SK-N-DZ (cell line): ENCODE data around the gene ZNF274. TPM values are rescaled to one million over a fixed set of nuclear protein-coding genes. Genes with fewer than 3 reads are reported as not detected.
A peak's percentile ranks its signal among the peaks of the same experiment; 100 is the strongest.
"Not testable (repeated sequence)": the region's sequence is repeated elsewhere in the genome, so short reads cannot be mapped to it uniquely, and the experiment has no call there.

Experiments used
- DNase-seq: peaks from one replicate; pipeline ENCODE4 v3.0.0-alpha.2; 2015; ENCODE audit warnings: low spot score
- polyA plus RNA-seq, 2 experiments: library from polyadenylated mRNA; depleted of rRNA; stranded (reverse); fragments of >200 nt; gene quantifications; 2 replicates each; pipeline ENCODE4 v1.2.3, GENCODE V29; 2014

Gene ZNF274
- polyA plus RNA-seq (2014; cell fraction: cytosol; rRNA removed), result 17.6 and 20.7 TPM in 2 replicates
- 24.4 and 53.5 TPM in 2 replicates for polyA plus RNA-seq (2014; cell fraction: nucleus; rRNA removed)

DNA sequence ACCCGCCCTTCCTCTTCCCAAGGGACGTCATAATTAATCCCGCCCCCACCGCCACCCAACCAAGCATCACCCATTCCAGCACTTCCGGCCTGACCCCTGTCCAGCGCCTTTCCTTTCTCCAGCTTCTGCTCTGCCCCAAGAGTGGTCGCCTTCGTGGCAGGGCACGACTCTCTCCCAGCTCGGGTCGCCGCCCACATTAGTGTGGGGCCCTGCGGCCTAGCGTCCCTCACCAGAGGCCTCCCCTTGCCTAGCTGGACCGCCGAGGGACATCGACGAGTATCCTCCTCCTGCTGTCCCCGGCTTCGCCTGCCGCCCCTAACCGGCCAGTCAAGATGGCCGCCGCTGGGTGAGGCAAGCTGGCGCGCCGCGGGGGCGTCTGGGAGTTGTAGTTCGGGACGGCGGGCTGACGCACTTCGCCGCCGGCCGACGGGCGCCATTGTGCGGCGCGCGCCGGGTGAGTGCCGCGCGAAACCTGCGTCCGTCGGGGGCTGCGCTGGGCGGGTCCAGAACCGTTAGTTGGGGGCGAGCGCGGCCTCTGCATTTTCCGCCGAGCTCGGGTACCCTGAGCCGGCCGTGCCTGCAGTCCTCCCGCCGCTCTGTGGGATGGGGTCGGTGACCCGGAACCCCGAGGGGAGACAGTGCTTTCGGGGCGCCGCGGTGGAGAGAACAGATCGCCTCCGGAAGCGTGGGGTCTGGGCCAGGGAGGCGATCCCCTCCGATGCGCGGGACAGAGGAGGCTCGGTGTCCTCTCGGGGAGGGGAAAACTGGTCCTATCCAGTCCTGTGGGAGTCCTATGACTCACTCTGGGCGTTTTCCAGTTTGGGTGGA lies at the start of gene ZNF274:
TSS of gene ZNF274 (plus strand) at position 73 of the 828 bp plus-strand sequence. CDS start 905 bp downstream, outside the sequence.
- peak; percentile 89 for DNase-seq

DNA sequence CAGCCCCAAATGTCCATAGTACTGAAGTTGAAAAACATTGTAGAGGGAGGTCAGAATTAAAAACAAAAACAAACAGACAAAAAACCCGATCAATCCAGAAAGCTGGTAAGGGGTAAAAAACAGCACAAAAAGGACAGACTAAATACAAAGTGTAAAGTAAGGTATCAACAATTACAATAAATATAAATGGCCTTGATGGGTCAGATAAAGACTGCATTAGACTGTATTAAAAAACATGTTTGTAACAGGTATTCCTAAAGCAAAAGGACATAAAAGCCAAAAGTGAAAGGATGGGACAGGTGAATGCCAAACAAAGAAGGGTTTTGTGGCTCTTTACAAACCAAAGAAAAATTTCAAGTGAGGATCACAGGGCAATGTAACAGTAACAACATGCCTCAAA lies 48.6 kb upstream of the ZNF274 start:
- no peak for DNase-seq

DNA sequence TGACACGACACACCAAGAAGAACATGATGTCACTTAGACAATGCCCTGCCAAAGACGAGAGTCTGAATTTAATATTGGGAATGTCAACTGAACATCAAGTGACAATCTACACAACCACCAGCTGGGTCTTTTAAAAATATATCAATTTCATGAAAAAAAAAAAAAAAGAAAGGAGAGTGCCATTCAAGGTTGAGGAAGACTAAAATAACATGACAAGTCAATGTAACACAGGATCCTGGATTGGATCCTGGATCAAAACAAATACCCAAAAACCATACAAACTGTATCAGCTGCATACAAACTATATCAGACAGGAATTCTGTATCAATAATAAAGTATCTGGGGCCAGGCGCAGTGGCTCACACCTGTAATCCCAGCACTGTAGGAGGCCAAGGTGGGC lies 37.0 kb upstream of the ZNF274 start:
- DNase-seq, result no peak

DNA sequence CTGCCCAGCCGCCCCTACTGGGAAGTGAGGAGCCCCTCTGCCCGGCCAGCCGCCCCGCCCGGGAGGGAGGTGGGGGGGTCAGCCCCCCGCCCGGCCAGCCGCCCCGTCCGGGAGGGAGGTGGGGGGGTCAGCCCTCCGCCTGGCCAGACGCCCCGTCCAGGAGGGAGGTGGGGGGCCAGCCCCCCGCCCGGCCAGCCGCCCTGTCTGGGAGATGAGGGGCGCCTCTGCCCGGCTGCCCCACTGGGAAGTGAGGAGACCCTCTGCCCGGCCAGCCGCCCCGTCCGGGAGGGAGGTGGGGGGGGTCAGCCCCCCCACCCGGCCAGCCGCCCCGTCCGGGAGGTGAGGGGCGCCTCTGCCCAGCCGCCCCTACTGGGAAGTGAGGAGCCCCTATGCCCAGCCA lies 35.4 kb upstream of the ZNF274 start:
- not testable (repeated sequence) for DNase-seq

DNA sequence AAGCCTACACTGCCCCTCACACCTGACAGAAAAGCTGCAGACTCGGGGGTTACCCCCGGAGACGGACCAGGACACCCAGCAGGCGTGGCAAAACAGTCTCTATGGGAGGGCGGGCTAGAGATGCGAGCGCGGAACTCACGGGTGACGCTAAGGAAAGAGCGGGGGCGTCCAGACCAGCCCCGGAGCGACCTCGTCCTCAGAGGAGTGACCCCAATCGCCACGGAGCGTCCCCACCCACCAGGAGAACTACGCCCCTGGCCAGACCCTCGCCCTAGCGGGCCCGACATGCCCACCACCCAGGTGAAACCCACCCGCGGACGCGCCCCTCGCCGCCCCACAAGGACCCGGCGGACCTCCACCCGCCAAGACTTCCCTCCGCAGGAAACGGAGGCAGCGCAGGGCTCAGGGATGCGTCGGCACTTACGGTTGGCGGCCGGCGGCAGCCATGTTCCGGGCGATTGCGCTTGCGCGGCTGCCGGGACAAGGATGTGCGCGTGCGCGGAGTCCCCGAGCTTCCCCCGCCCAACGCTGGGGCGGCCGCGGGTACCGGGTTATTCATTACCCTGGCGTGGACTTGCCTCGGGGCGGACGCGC lies 32.4 kb upstream of the ZNF274 start, which contains the start of gene ZNF329:
TSS of gene ZNF329 (minus strand) at position 462 of the 594 bp plus-strand sequence. CDS start 21,286 bp downstream, outside the sequence.
- DNase-seq, result peak; percentile 73

DNA sequence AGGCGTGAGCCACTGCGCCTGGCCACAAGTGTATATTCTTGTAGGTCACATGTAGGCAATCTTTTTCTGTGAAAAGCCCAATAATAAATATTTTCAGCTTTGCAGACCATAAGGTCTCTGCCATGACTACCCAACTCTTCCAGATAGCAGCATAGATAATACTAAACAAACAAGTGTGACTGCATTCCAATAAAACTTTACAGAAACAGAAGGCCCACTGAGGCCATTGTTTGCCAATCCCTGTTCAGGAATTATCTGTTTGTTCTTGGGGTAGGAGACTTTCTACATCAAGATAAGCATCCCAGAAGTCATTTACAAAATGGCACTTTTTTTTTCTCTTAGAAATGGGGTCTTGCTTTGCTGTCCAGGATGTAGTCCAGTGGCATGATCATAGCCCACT lies 29.5 kb upstream of the ZNF274 start:
- DNase-seq, result no peak

DNA sequence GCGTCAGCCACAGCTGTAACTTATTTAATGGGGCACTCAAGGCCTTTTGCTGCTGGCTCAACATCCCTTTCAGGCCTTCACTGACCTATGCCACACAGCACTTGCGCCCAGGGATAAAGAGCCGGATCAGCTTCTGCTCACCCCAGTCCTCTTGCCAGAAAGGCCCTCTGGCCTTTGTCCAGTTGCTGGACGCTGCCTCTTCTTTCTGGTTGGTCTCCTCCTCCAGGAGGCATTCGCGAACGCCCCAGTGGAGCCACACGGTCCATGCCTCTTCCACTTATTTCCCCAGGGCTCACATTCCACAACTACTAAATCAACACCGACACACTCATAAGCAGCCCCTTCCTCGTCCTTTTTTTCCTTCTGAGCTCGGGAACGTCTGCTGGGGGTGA lies 28.6 kb upstream of the ZNF274 start:
- DNase-seq, result no peak

DNA sequence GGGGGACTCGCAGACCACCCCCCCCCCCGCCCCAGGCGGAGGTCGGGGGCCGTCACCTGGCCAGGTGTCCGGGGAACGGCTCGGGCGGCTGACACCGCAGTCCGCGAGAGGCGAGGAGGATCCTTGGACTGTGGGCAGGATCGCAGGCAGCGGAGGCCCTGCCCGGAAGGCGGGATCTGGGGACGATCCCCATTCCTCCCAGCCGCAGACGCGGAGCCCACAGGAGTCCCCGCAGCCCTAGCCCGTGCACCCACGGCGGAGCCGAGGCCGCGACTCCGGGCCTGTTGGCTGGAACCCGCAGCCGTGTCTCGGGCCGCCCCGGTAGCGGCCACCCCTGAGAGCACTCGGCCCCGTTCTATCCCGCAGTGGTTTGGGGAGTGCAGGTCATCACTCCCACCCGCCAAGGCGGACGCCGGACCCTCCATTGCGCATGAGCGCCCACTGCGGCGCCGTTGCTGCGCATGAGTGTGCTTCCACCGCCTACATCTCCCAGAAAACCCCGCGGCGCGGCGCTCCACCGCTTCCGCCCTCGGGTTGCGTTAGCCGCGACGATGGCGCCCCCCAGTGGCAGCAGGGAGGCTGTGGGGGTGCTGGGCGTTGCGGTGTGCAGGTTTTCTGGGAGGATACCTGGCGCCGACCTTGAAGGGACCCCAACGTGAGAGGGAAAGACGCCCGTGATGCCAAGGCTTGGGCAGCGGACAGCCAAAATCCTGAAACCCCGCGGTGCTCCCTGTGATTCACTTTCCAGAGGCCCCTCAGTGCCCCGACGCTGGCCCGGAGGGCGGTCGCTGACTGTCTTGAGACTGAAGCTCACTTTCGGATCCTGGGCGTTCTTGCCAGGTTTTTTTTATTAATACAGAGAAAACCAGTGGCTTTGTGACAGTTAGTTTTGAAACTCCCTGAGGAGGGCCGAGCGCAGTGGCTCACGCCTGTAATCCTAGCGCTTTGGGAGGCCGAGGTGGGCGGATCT lies 27.9 kb upstream of the ZNF274 start:
- DNase-seq, result peak; percentile 85

DNA sequence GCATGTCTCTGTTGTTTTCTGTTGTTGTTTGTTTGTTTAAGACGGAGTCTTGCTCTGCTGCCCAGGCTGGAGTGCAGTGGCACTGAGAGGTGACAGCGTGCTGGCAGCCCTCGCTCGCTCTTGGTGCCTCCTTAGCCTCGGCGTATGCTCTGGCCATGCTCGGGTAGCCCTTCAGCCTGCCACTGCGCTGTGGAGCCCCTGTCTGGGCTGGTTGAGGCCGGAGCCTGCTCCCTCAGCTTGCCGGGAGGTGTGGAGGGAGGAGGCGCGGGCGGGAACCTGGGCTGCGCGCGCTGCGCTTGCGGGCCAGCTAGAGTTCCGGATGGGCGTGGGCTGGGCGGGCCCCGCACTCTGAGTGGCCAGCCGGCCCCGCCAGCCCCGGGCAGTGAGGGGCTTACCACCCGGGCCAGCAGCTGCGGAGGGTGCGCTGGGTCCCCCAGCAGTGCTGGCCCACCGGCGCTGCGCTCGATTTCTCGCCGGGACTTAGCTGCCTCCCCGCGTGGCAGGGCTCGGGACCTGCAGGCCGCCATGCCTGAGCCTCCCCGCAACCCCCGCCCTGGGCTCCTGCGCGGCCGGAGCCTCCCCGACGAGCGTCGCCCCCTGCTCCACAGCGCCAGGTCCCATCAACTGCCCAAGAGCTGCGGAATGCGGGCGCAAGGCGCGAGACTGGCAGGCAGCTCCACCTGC lies 25.7 kb upstream of the ZNF274 start:
- no peak for DNase-seq

DNA sequence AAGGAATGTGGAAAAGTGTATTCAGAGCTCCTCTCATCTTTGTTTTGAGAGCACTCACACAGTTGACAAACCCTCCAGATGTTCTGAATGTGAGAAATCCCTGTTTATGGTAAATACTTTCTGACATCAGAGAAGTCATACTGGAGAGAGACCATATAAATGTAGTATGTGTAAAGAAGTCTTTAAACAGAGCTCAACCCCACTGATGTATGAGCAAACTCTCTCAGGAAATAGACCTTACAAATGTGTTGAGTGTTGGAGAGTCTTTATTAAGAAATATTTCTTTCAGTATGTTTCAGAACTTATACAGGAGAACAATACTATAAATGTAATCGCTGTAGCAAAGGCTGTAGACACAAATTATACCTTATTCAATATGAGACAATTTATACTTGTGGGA lies 16.6 kb upstream of the ZNF274 start:
- DNase-seq, result no peak

DNA sequence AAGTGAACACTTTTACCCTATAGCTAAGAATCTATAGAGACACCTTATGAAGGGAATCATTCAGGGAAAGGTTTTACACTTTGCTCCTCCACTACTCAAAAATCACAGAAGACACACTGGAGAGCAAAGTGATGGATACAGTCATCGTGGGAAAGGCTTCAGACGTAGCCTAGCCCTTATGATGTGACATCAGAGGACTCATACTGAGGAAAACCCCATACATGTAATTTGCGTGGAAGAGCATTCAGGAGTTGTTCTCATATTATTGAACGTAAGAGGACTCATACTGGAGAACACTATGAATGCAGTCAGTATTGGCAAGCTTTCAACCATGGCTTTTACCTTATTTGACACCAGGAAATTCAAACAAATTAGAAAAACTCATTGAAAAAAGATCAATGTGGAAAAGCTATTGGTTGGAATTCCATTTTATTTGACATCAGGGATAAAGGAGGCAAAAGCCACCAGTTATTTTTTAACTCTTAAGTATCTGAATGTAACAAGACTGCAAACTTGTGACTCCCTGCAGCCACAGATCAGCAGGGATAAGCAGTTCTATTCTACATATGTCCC lies 16.1 kb upstream of the ZNF274 start:
- DNase-seq, result no peak

DNA sequence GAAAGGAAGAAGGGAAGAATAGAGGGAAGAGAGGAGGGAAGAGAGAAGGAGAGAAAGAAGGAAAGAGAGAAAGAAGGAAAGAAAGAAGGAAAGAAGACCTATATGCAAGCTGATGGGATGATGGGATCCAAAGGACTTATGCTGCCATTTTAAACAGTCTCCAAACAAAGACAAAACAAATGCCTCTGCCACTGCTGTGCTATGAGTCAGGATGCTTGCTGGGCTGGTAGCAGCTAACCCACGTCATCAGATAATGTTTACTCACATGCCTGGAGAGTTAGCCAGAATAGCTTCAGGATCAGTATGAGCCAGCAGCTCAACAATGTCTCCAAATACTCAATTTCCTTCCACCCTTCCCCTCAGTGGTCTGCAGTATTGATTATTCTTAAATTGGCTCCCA lies 12.0 kb upstream of the ZNF274 start:
- DNase-seq, result no peak

DNA sequence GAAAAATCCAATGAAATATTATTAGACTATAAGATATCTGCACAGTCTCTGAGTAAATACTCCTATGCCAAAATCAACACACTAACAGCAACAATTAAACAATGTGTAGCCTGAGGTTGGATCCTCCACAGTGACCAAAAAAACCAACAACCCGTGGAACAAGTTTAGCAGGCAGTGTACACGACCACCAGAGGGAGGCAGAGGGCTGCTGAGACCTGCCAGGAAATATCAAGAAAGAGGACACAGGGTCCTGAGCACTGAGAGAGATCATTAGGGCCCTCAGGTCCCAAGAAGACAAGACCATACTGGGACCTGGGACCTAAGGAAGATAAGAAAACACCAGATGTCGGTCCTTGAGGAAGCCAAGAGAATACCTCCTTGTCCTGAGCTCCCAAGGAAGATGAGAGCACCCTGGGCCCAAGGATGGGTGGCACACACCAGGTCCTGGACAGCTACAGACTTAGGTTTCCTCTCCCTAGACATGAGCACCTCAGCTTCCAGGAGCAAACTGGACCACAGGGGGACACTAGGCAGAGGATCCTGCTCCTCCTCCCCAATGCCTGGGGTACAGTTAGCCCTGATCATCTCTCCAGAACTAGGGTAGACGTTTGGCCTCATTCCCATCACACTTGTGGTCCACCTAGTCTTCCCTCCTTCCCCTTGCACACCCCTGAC lies 822 bp upstream of the ZNF274 start:
- peak; percentile 52 for DNase-seq

DNA sequence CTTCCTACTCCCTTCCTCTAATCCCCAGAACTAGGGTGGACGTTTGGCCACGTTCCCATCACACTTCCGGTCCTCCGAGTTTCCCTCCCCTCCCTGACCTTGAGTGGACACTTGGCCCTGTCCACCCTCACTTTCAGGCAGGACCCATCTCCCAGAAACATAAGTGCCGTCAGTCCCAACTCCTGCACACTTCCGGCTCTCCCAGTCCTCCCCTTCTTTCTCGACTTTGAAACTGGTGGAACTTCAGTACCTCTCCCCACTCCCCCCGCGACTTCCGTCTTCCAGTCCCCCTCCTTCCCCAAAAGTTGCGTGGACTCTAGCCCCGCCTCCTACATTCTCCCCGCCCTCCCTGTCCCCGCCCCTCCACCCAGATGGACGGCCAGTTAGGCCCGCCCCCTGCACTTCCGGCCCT lies 278 bp upstream of the ZNF274 start:
- DNase-seq, result no peak

DNA sequence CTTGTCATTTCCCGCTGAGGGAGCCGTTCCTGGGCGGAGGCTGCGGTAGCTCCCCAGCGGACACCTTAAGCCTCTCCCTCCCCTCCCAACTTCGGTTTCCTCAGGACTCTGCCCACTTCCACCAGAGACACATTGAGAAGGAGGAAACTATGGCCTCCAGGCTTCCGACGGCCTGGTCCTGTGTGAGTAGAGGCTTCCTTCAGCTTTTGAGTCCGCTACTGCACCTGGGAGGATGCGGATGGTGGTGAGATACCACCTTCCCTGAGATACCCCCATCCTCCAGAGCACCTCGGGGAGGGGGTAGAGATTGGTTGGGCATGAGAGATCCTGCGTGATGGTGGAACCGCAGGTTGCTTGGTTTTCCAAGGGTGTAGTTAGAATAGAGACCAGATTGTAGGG lies 955 bp downstream of the ZNF274 start:
- DNase-seq, result peak; percentile 27

DNA sequence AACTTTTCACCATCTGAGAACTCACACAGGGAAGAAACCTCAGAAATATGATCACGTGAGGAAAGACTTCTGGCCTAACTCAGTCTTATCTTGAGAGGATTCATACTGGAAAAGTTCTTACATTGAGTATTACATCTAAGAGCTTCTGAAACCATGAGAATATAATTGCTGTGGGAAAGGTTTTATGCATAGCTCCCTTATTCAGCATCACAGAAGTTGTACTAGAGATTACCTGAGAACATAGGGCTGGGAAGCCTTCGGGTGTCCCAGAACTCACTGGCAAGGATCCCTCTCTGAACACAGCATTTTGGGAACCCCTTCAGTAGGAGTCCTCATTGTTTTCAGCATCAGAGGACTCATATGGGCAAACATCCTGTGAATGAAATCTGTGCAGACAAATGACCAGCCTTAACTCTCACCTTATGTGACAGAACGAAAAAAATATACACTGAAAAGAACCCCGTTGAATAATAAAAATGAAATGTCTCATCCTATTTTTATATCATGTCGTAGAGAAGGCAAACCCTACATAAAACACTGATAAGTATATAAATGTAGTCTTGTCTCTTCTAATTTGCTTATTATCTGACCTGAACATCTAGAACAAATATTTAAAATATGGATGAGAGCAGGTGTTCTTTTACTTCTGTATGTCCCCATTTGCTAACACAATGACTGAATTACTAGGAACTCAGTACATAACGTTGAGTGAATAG lies 14.2 kb downstream of the ZNF274 start:
- DNase-seq, result no peak

DNA sequence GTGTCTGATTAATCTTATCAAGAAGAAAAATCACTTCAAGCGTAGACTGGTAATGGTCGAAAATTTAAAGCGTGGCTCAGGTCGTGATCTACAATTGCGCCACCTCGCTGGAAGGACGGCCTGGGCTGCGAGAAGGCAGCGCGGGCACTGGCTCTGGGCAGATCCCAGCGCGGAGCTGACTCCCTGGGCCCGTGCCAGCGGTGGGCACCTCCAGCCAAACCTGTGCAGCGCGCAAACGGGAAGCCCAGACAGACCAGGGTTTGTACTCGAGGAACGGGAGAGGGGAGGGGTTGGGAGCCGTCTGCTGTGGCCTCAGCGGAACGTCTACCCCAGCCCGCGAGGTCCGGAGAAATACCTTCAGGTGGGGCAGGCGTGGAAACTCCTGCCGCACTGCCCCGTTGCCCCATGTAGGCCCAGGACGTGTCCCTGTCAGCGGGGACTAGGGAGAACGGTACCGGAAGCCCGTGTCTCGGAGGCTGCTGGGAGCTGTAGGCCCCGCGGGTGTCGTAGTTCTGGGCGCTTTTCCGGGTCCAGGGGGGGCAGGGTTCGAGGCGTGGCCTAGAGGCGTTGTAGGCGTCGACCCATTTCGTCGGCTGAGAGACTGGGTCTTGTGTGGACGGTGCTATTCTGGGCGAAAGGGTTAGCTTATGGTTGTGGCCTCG lies 21.1 kb downstream of the ZNF274 start:
- DNase-seq, result no peak

DNA sequence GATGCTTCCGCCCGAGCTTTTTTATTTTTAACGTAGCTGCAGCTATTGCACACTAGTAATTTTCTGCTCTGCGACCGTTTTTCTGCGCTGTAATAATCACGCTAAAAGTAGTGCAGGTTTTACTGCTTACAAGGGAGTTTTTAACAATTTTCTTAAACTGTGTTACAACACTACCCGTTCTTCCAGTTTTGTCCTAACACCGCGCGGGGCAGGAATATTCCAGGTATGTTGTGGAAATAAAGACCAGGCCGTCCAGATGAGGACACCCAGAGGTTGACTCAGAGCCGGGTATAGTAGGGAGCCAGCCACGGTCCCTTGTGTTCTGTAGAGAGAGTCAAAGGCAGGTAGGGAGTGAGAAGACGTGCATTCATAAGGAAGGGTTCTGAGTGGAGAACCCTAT lies 21.7 kb downstream of the ZNF274 start:
- no peak for DNase-seq

DNA sequence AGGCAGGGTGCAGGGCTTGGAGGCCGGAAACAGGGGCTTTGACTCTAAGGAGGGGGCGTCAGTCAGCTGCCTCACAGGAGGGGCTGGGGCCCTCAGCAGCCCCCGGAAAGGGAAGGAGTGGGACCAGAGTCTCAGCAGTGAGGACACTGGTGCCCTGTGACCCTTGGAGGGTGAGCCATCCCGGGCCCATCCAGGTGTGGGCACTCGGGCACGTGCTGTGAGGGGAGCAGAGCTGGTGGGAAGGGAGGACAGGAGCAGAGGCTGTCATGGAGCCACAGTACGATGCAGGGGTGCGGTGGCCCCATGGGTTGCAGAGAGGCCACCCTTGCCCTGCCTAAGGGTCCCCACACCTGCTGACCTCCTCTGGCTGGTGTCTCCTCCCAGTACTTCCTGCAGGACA lies 26.7 kb downstream of the ZNF274 start:
- no peak for DNase-seq
